ENCODE results near the gene KRTAP4-9. TPM values are rescaled to one million over a fixed set of nuclear protein-coding genes. Genes with fewer than 3 reads are reported as not detected.
"Not testable (repeated sequence)": the region's sequence is repeated elsewhere in the genome, so short reads cannot be mapped to it uniquely, and the experiment has no call there.

The KRTAP4-9 gene
- total RNA-seq, 4 donors from 2014 or later, result not detected

DNA sequence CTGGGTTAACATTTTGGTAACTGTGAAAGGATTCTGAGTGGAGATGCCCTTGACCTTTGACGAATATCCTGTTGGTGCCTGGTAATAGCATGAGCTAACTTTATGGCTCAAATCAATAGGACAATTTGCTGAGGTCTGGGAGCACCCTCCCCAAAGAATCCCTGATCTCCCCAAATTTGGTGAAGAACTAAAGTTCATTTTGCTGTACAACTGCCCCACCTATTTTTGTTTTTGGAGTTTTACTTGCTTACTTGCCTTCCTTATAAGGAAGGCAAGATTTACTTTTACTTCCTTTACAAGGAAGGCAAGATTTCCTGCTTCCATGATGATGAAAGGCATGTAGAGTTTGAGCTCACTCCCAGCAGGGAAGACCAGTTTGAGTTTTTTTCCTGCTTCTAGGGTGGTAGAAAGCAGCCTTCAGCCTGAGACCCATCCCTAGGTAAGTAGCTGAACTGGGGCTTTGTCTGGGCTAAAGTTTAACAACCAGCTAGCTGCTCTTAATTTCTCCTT, 2.8 kb downstream of the KRTAP4-9 start:
- no peak overlapping the region for H3K27ac ChIP-seq (replicated peaks in 1 of 4)
- H3K9me3 ChIP-seq, result no peaks in the 10 kb centered on the region
- no peak for DNase-seq (ENCODE audit: extremely low spot score)
- no peaks in the 10 kb centered on the region for H3K36me3 ChIP-seq
- H3K4me3 ChIP-seq, result no peak overlapping the region
- 76% methylated on average over 1 of the region's 1 CpG for WGBS
- H3K27me3 ChIP-seq, result peaks cover 0 to 8% (median 0%) of the 10 kb centered on the region in 4 donors
- TF ChIP-seq POLR2AphosphoS5 (IDR thresholded peaks at IDR 0.05) (no peak), POLR2A (IDR thresholded peaks at IDR 0.05; ENCODE audit: low read depth) (no peak), EP300 (IDR thresholded peaks at IDR 0.05) (no peak), CTCF (IDR thresholded peaks at IDR 0.05) (no peak)
- H3K4me1 ChIP-seq, result no peaks in the 10 kb centered on the region
- intact Hi-C loops (cut with DNase I), result no loop called here

- H3K36me3 ChIP-seq; DNase-seq (ENCODE audit: extremely low spot score); H3K27ac ChIP-seq (replicated peaks in 1 of 4); H3K4me1 ChIP-seq; H3K4me3 ChIP-seq; H3K9me3 ChIP-seq; intact Hi-C loops (cut with DNase I); H3K27me3 ChIP-seq: not testable (repeated sequence)
- 0% methylated on average over 1 of the region's 1 CpG for WGBS
Observed at GRCh38 chr17:41108728-41109386, 3.7 kb downstream of the KRTAP4-9 start.

DNA sequence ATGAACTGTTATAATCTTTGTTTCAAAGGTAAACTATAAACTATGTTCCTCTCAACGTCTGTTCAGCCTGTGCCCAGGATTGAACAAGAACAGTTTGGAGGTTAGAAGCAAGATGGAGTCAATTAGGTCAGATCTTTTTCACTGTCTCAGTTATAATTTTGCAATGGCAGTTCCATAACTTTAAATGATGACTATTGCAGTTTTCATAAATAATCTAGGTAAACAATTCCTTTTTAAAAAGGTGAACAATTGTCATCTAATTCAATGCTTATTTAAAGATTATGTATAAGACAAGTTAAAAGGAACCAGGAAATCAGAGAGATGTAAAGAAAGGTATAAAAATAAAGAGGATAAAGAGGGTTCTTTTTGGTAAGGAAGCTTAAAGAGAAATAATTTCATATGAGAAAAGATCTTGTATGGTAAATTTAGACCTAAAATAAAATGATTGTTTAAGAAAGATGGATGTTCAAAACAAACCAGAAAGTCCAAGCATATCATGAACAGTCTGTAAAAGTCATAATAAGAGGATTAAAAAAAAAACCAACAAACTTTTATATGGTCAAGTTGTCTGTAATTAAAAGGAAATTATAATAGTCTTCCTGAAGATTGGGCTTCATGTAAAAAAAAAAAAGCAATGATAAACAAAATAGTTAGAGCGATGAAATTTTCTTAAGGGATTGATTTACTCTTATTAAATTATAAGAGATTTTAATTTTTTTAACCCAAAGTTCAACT, 6.1 kb downstream of the KRTAP4-9 start:
- WGBS, result 68% methylated on average over 2 of the region's 2 CpGs
- TF ChIP-seq POLR2A (IDR thresholded peaks at IDR 0.05; ENCODE audit: low read depth) (no peak), EP300 (IDR thresholded peaks at IDR 0.05) (no peak)
- H3K27ac ChIP-seq (replicated peaks in 1 of 4), result no peak overlapping the region

GRCh38 chr17:41116297-41116696, 11.1 kb downstream of the KRTAP4-9 start:
- WGBS, result 66% methylated on average over 5 of the region's 5 CpGs
- H3K9me3 ChIP-seq, result no peaks in the 10 kb centered on the region
- intact Hi-C loops (cut with DNase I), result no loop called here
- no peak overlapping the region for H3K27ac ChIP-seq (replicated peaks in 1 of 4)
- no peaks in the 10 kb centered on the region for H3K4me1 ChIP-seq
- peaks cover 0 to 24% (median 0%) of the 10 kb centered on the region in 4 donors for H3K27me3 ChIP-seq
- no peak overlapping the region for H3K4me3 ChIP-seq
- TF ChIP-seq POLR2AphosphoS5 (IDR thresholded peaks at IDR 0.05), result no peak
- no peak for TF ChIP-seq CTCF (IDR thresholded peaks at IDR 0.05)
- no peak for TF ChIP-seq POLR2A (IDR thresholded peaks at IDR 0.05; ENCODE audit: low read depth)
- TF ChIP-seq EP300 (IDR thresholded peaks at IDR 0.05), result no peak
- no peaks in the 10 kb centered on the region for H3K36me3 ChIP-seq
- DNase-seq (ENCODE audit: extremely low spot score), result no peak

More for the DNA sequence above, 6.1 kb downstream of the KRTAP4-9 start:
- intact Hi-C loops (cut with DNase I), result no loop called here
- H3K4me3 ChIP-seq, result no peak overlapping the region
- no peak for DNase-seq (ENCODE audit: extremely low spot score)
- H3K36me3 ChIP-seq, result no peaks in the 10 kb centered on the region
- no peaks in the 10 kb centered on the region for H3K9me3 ChIP-seq
- no peaks in the 10 kb centered on the region for H3K4me1 ChIP-seq
- peaks cover 0 to 12% (median 0%) of the 10 kb centered on the region in 4 donors for H3K27me3 ChIP-seq

- H3K4me1 ChIP-seq; DNase-seq (ENCODE audit: extremely low spot score); H3K27ac ChIP-seq (replicated peaks in 1 of 4); H3K4me3 ChIP-seq; intact Hi-C loops (cut with DNase I); H3K9me3 ChIP-seq; H3K36me3 ChIP-seq: not testable (repeated sequence)
- peaks cover 0 to 24% (median 0%) of the 10 kb centered on the region in 4 donors for H3K27me3 ChIP-seq
- WGBS, result 68% methylated on average over 5 of the region's 10 CpGs
Observed at GRCh38 chr17:41117846-41118386, 12.7 kb downstream of the KRTAP4-9 start, which contains the start of gene KRTAP4-11. TSS of gene KRTAP4-11 (minus strand) at chr17:41118373. CDS start at chr17:41118315, 58 bp downstream.

DNA sequence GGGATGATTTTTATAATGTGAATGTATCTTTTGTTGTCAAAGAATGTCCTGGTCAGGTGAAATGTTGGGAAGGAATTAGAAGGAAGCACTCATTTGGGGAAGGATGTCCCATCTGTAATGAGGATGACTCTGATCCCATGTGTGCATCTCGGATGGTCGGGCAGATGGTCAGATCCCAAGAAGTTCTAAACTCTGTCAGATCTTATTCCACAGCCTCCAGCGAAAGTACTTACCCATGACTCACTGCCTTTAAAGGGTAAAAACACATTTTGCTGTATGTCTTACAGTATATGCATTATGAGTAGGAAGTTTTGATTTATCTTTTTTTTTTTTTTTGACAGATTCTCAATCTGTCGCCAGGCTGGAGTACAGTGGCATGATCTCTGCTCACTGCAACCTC, 13.5 kb downstream of the KRTAP4-9 start:
- Histone ChIP-seq H3K36me3 (no peaks in the 10 kb centered on the region), H3K4me1 (no peaks in the 10 kb centered on the region), H3K27me3 (peaks cover 0 to 29% (median 0%) of the 10 kb centered on the region in 4 donors), H3K9me3 (no peaks in the 10 kb centered on the region), H3K4me3 (no peak overlapping the region), H3K27ac (replicated peaks in 1 of 4) (no peak overlapping the region)
- WGBS, result 84% methylated on average over 4 of the region's 4 CpGs
- no peak for DNase-seq (ENCODE audit: extremely low spot score)
- intact Hi-C loops (cut with DNase I), result no loop called here
- TF ChIP-seq CTCF (IDR thresholded peaks at IDR 0.05) (no peak), POLR2A (IDR thresholded peaks at IDR 0.05; ENCODE audit: low read depth) (no peak), POLR2AphosphoS5 (IDR thresholded peaks at IDR 0.05) (no peak)

- H3K4me1 ChIP-seq; DNase-seq (ENCODE audit: extremely low spot score); H3K36me3 ChIP-seq; H3K4me3 ChIP-seq; intact Hi-C loops (cut with DNase I); H3K27ac ChIP-seq (replicated peaks in 1 of 4); H3K9me3 ChIP-seq: not testable (repeated sequence)
- 62% methylated on average over 11 of the region's 11 CpGs for WGBS
- peaks cover 0 to 33% (median 0%) of the 10 kb centered on the region in 4 donors for H3K27me3 ChIP-seq
Observed at GRCh38 chr17:41119696-41120690, 14.8 kb downstream of the KRTAP4-9 start.

Measured in esophagus muscularis mucosa (tissue), 4 donors.